Keratinocyte (primary cell): ENCODE data around the gene NXN.

ENCODE experiments used
- EZH2 ChIP-seq: IDR thresholded peaks from one replicate; pipeline ENCODE4 v1.6.1; 2012; ENCODE audit warnings: inconsistent platforms, mild to moderate bottlenecking, low read length, moderate library complexity
- TF ChIP-seq, protein P1 (sequence below), 3 experiments: IDR thresholded peaks in 1 of 3; conservative IDR thresholded peaks in 1 of 3; optimal IDR thresholded peaks in 1 of 3; 2 replicates in 2 of 3; 3 replicates in 1 of 3; pipeline versions ENCODE3 to v1.5.1; 2011; ENCODE audit warnings: low read length in 3 of 3, mild to moderate bottlenecking in 3 of 3, moderate library complexity in 2 of 3, control low read depth in 1 of 3, inconsistent platforms in 1 of 3; ENCODE audit not compliant: insufficient read depth in 2 of 3; ENCODE audit errors: extremely low read depth in 1 of 3

- TF ChIP-seq, protein P1, sequence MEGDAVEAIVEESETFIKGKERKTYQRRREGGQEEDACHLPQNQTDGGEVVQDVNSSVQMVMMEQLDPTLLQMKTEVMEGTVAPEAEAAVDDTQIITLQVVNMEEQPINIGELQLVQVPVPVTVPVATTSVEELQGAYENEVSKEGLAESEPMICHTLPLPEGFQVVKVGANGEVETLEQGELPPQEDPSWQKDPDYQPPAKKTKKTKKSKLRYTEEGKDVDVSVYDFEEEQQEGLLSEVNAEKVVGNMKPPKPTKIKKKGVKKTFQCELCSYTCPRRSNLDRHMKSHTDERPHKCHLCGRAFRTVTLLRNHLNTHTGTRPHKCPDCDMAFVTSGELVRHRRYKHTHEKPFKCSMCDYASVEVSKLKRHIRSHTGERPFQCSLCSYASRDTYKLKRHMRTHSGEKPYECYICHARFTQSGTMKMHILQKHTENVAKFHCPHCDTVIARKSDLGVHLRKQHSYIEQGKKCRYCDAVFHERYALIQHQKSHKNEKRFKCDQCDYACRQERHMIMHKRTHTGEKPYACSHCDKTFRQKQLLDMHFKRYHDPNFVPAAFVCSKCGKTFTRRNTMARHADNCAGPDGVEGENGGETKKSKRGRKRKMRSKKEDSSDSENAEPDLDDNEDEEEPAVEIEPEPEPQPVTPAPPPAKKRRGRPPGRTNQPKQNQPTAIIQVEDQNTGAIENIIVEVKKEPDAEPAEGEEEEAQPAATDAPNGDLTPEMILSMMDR (optimal IDR thresholded peaks at IDR 0.05 in 1 of 3, IDR thresholded peaks at IDR 0.05 in 1 of 3, conservative IDR thresholded peaks at IDR 0.05 in 1 of 3; ENCODE audit: extremely low read depth in 1 of 3, insufficient read depth in 2 of 3, low read length in 3 of 3) = no peak
- no peak for TF ChIP-seq EZH2
Observed at GRCh38 chr17:812638-813204, 166.9 kb downstream of the NXN start.
